ENCODE data around the gene RAB4A. TPM values are rescaled to one million over a fixed set of nuclear protein-coding genes. Genes with fewer than 3 reads are reported as not detected.
A peak's percentile ranks its signal among the peaks of the same experiment; 100 is the strongest.

Gene RAB4A
- total RNA-seq, result 10 to 100 TPM; 26.5 to 27.2 TPM

DNA sequence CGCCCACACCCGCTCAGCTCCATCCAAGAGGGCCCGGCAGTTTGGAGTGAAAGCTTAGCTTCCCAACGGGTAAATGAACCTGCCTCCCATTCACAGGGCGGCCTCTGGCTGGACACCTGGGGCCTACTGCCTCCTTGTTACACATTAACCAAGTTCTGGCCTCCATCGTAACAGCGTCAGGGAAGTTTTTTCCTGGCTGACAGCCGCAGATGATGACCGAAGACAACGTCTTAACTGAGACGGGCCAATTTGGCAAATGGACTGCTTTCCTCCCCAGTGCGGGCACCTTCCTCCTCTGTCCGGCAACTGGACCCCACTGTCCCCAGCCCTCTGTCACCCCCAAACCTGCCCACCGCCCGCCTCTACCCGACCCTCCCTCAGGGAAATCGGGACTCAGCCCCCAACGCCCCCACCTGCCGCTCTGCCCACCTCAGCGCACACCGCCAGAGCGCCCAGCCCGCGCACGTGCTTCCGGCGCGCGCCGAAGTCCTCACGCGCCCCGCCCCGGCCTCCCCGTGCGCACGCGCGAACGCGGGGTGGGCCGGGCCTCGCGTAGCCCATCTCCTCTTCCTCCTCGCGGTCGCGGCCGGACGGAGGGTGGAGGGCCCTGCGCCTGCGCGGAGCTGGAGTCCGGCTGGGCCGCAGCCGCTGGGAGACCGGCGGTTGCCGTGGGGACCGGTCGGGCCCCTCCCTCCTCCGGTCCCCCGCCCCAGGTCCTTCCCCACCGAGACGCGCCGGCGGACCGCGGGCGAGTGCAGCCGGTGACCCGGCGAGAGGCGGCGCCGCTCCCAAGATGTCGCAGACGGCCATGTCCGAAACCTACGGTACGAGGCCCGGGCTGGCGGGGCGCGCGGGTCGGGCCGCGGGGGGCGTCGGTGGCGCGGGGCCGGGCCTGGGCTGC is at the start of gene RAB4A:
Gene RAB4A (plus strand): TSS at position 565 of the 901 bp plus-strand sequence. CDS start 229 bp downstream, at position 794.
- DNase-seq, result peak; percentile 83
- peaks cover 11% of the 10 kb centered on the region for H3K36me3 Mint-ChIP-seq
- H3K4me1 Mint-ChIP-seq, result peaks cover 21% of the 10 kb centered on the region
- ATAC-seq, result peak; percentile 93
- H3K27me3 Mint-ChIP-seq, result no peaks in the 10 kb centered on the region
- CTCF ChIA-PET, result interaction anchor here (0.9 to 2.6 kb wide), 8 partner anchors 12 to 579 kb away, joined by 3 to 11 read pairs (median 4); partner anchors contain the start of gene CCSAP
- peak within 1 kb of the TSS; percentile 85 for H3K4me3 Mint-ChIP-seq
- H3K27ac Mint-ChIP-seq, result peak within 1 kb of the TSS; percentile 64
- H3K9me3 Mint-ChIP-seq (ENCODE audit: low read depth), result peaks cover 4% of the 10 kb centered on the region

DNA sequence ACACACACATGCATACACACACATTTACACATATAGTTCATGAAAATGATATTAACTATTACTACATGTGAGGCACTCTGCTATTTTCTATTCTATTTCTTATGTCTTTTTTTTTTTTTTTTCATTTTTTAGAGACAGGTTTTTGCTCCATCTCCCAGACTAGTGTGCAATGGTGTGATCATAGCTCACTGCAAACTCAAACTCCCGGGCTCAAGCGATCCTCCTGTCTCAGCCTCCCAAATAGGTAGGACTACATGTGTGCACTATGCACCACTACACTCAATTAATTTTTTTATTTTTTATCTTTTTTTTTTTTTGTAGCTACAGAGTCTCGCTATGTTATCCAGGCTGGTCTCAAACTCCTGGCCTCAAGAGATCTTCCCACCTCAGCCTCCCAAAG is 48.8 kb upstream of the RAB4A start:
- H3K4me3 Mint-ChIP-seq, result no peak overlapping the region
- H3K27ac Mint-ChIP-seq, result no peak overlapping the region
- no peaks in the 10 kb centered on the region for H3K4me1 Mint-ChIP-seq
- no peaks in the 10 kb centered on the region for H3K36me3 Mint-ChIP-seq
- no peaks in the 10 kb centered on the region for H3K9me3 Mint-ChIP-seq (ENCODE audit: low read depth)
- peaks cover 6% of the 10 kb centered on the region for H3K27me3 Mint-ChIP-seq
- ATAC-seq, result no peak
- CTCF ChIA-PET, result interaction anchor here (0.7 to 1.5 kb wide), 2 partner anchors 13 to 486 kb away, joined by 3 to 5 read pairs; partner anchors contain the start of gene RHOU
- DNase-seq, result no peak

DNA sequence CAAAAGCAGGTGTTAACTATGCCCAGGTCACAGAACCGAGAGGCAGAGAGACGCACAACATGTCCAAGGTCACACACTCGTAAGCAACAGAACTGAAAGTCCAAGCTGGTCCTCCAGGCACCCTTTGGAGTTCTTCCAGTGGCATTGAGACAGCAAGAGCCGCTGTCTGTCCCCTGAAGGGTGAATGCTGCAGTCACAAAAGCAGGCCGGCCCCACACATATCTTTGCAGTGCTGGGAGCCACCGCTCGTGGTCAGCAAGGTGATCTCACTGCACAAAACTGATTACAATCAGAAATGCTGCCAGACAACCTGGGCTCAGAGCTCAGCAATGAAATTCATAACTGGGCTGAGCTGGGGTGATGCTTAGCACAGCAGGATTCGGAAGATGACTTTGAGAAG is 47.4 kb upstream of the RAB4A start:
- peaks cover 4% of the 10 kb centered on the region for H3K27me3 Mint-ChIP-seq
- H3K36me3 Mint-ChIP-seq, result no peaks in the 10 kb centered on the region
- peaks cover 4% of the 10 kb centered on the region for H3K4me1 Mint-ChIP-seq
- H3K9me3 Mint-ChIP-seq (ENCODE audit: low read depth), result no peaks in the 10 kb centered on the region
- CTCF ChIA-PET, result interaction anchor here (1.2 to 2.5 kb wide), 5 partner anchors 13 to 559 kb away, joined by 3 to 6 read pairs (median 5); partner anchors contain the start of gene RHOU
- no peak overlapping the region for H3K27ac Mint-ChIP-seq
- ATAC-seq (no peak), DNase-seq (no peak)
- H3K4me3 Mint-ChIP-seq, result no peak overlapping the region

- CTCF ChIA-PET, result interaction anchor here (2.5 kb wide), 1 partner anchor 30 kb away, joined by 6 read pairs; no protein-coding TSS in a partner anchor
- H3K9me3 Mint-ChIP-seq (ENCODE audit: low read depth), result no peaks in the 10 kb centered on the region
Measured at GRCh38 chr1:229224308-229224707, 46.6 kb upstream of the RAB4A start.

GRCh38 chr1:229225331-229225782 is 45.6 kb upstream of the RAB4A start:
- ATAC-seq (no peak), DNase-seq (no peak)
- H3K27ac Mint-ChIP-seq, result no peak overlapping the region
- H3K4me1 Mint-ChIP-seq, result peaks cover 4% of the 10 kb centered on the region
- peaks cover 15% of the 10 kb centered on the region for H3K27me3 Mint-ChIP-seq
- CTCF ChIA-PET, result interaction anchor here (1.1 to 3.4 kb wide), 3 partner anchors 29 to 490 kb away, joined by 3 to 41 read pairs (median 6); partner anchors contain the start of gene RHOU
- no peak overlapping the region for H3K4me3 Mint-ChIP-seq
- no peaks in the 10 kb centered on the region for H3K36me3 Mint-ChIP-seq
- H3K9me3 Mint-ChIP-seq (ENCODE audit: low read depth), result no peaks in the 10 kb centered on the region

More at GRCh38 chr1:229224308-229224707, 46.6 kb upstream of the RAB4A start:
- H3K4me1 Mint-ChIP-seq, result peaks cover 4% of the 10 kb centered on the region
- no peak for DNase-seq
- peaks cover 9% of the 10 kb centered on the region for H3K27me3 Mint-ChIP-seq
- H3K27ac Mint-ChIP-seq, result no peak overlapping the region
- no peak overlapping the region for H3K4me3 Mint-ChIP-seq
- no peaks in the 10 kb centered on the region for H3K36me3 Mint-ChIP-seq
- no peak for ATAC-seq

GRCh38 chr1:229226796-229227195 is 44.1 kb upstream of the RAB4A start:
- CTCF ChIA-PET, result interaction anchor here (0.6 to 5.3 kb wide), 43 partner anchors 8 to 562 kb away, joined by 3 to 41 read pairs (median 4); partner anchors contain the start of gene RHOU
- DNase-seq (no peak), ATAC-seq (no peak)
- no peaks in the 10 kb centered on the region for H3K36me3 Mint-ChIP-seq
- H3K4me3 Mint-ChIP-seq, result no peak overlapping the region
- peaks cover 4% of the 10 kb centered on the region for H3K4me1 Mint-ChIP-seq
- no peaks in the 10 kb centered on the region for H3K9me3 Mint-ChIP-seq (ENCODE audit: low read depth)
- no peak overlapping the region for H3K27ac Mint-ChIP-seq
- H3K27me3 Mint-ChIP-seq, result peaks cover 26% of the 10 kb centered on the region

DNA sequence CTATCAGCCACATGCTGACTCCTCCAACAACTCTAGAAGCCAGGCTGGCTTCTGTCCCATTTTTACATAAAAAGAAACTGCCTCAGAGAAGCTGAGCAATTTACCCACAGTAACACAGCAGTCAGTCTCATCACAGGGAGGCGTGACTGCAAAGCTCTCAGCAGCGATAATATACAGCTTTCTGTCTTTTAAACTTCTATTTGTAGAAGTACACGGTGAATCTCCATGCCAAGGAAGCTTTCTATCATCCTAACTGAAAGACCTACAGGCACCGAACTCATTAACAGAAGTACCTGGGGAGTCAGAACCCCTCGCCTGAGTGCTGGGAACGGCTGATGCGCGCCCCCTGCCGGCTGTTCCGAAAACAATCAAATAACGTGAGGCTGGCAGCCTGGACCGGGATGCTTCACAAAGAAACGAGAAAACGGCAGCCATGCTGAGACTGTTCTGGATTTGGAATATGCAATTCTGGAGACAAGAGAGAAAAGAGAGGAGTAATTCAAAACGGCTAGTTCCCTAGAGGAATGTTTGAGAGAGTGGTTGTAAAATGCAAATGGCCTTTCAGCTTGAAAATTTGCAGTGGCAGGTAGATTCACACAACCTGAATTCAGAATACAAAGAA is 43.5 kb upstream of the RAB4A start:
- DNase-seq (peak; percentile 81), ATAC-seq (peak; percentile 77)
- Mint-ChIP-seq H3K4me1 (peaks cover 4% of the 10 kb centered on the region), H3K27me3 (peaks cover 26% of the 10 kb centered on the region), H3K36me3 (no peaks in the 10 kb centered on the region), H3K27ac (no peak overlapping the region), H3K4me3 (no peak overlapping the region), H3K9me3 (ENCODE audit: low read depth) (no peaks in the 10 kb centered on the region)
- CTCF ChIA-PET, result interaction anchor here (0.6 to 5.3 kb wide), 51 partner anchors 8 to 563 kb away, joined by 3 to 41 read pairs (median 3); partner anchors contain the start of gene RHOU

GRCh38 chr1:229228522-229228921 is 42.4 kb upstream of the RAB4A start:
- no peaks in the 10 kb centered on the region for H3K36me3 Mint-ChIP-seq
- H3K9me3 Mint-ChIP-seq (ENCODE audit: low read depth), result no peaks in the 10 kb centered on the region
- CTCF ChIA-PET, result interaction anchor here (0.8 to 5.3 kb wide), 15 partner anchors 8 to 564 kb away, joined by 3 to 41 read pairs (median 5); partner anchors contain the start of gene RHOU
- DNase-seq (no peak), ATAC-seq (no peak)
- peaks cover 26% of the 10 kb centered on the region for H3K27me3 Mint-ChIP-seq
- no peak overlapping the region for H3K4me3 Mint-ChIP-seq
- H3K27ac Mint-ChIP-seq, result no peak overlapping the region
- peaks cover 4% of the 10 kb centered on the region for H3K4me1 Mint-ChIP-seq

GRCh38 chr1:229229137-229229720 is 41.7 kb upstream of the RAB4A start:
- no peak overlapping the region for H3K4me3 Mint-ChIP-seq
- ATAC-seq (no peak), DNase-seq (no peak)
- CTCF ChIA-PET, result interaction anchor here (0.9 to 5.3 kb wide), 8 partner anchors 10 to 565 kb away, joined by 3 to 31 read pairs (median 4); no protein-coding TSS in a partner anchor
- no peaks in the 10 kb centered on the region for H3K9me3 Mint-ChIP-seq (ENCODE audit: low read depth)
- H3K27me3 Mint-ChIP-seq, result peaks cover 26% of the 10 kb centered on the region
- H3K36me3 Mint-ChIP-seq, result no peaks in the 10 kb centered on the region
- peaks cover 4% of the 10 kb centered on the region for H3K4me1 Mint-ChIP-seq
- H3K27ac Mint-ChIP-seq, result no peak overlapping the region

DNA sequence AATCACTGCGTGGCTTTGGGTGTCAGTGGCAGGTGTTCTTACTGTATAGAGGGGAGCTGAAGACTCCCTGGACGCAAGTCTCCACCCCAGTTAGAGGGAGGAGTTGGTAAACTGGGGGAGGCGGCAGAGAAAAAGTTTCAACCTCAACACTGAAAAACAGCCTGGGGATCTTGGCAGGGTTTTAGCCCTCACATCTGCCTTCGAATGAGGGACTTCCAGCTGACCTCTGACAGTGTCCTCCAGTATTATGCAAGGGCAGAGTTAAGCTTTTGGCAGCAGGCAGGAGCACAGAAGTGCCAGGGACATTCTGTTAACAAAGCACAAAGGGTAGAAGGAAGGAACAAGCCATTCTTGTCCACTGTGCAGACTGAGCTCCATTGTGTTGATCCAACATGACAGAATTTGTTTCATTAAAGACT is 41.2 kb upstream of the RAB4A start:
- CTCF ChIA-PET, result interaction anchor here (0.9 to 5.3 kb wide), 7 partner anchors 10 to 565 kb away, joined by 3 to 31 read pairs (median 5); no protein-coding TSS in a partner anchor
- DNase-seq (no peak), ATAC-seq (no peak)
- Mint-ChIP-seq H3K36me3 (no peaks in the 10 kb centered on the region), H3K27ac (no peak overlapping the region), H3K4me1 (peaks cover 4% of the 10 kb centered on the region), H3K4me3 (no peak overlapping the region), H3K27me3 (peaks cover 29% of the 10 kb centered on the region), H3K9me3 (ENCODE audit: low read depth) (no peaks in the 10 kb centered on the region)

DNA sequence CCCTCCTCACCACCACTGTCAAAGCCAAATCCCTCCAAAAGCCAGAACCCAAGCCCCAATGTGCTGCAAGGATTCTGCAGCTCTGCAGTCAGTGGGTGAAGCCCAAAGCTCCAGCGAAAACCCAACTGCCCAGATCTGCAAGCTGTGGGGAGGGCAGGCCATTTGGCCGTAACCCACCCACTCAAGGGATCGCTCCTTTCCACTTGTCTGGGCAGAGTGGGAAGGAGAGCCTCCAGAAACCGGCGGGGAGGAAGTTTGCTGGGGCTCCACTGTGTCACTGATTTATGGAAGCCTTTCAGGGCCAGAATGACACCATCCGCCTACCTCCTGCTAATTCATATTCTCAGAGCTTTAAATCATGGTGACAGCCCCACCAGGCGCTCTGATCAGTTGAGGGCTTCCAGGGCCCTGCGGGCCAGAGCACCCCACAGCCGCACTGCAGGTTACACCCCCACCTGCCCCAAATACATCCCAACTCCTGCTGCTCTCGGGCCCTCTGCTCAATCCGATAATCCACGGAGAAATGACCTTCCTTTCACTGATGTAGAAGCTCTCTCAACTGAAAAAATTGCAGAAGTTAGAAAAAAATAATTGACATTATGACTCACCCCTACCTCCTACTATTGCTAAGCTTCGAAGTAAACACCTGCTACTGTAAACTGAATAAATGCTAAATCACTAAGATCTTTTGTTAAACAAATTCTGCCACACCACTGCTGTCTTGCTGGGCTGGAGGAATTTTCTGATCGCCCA is 40.6 kb upstream of the RAB4A start:
- Mint-ChIP-seq H3K27ac (no peak overlapping the region), H3K27me3 (peaks cover 31% of the 10 kb centered on the region), H3K4me1 (peaks cover 4% of the 10 kb centered on the region), H3K4me3 (no peak overlapping the region), H3K9me3 (ENCODE audit: low read depth) (no peaks in the 10 kb centered on the region), H3K36me3 (no peaks in the 10 kb centered on the region)
- CTCF ChIA-PET, result interaction anchor here (0.9 to 5.3 kb wide), 5 partner anchors 25 to 566 kb away, joined by 3 to 31 read pairs (median 5); no protein-coding TSS in a partner anchor
- DNase-seq, result no peak
- ATAC-seq, result no peak
